Immature natural killer cell (primary cell): ENCODE results near the gene SPACA5B. TPM values are rescaled to one million over a fixed set of nuclear protein-coding genes. Genes with fewer than 3 reads are reported as not detected.
"Not testable (repeated sequence)": the region's sequence is repeated elsewhere in the genome, so short reads cannot be mapped to it uniquely, and the experiment has no call there.

Source experiments
- DNase-seq, 3 donors: peaks; one replicate each; pipeline ENCODE4 v3.0.0; 2022; ENCODE audit warnings: mixed read lengths in 1 of 3
- H3K27ac Mint-ChIP-seq, 6 donors: one replicate each; pipeline ENCODE4 v1.8.0; 2020; ENCODE audit warnings: mixed read lengths in 6 of 6, mild to moderate bottlenecking in 5 of 6, inconsistent platforms in 4 of 6, moderate library complexity in 3 of 6
- H3K27me3 Mint-ChIP-seq, 3 donors: one replicate each; pipeline ENCODE4 v1.8.0; 2020 to 2021; ENCODE audit warnings: low read depth in 3 of 3, mild to moderate bottlenecking in 3 of 3, mixed read lengths in 3 of 3, moderate library complexity in 3 of 3, inconsistent platforms in 1 of 3
- H3K36me3 Mint-ChIP-seq, 3 donors: one replicate each; pipeline ENCODE4 v1.8.0; 2020; ENCODE audit warnings: mixed read lengths in 3 of 3, inconsistent platforms in 2 of 3, mild to moderate bottlenecking in 2 of 3
- H3K4me1 Mint-ChIP-seq, 2 donors: one replicate each; pipeline ENCODE4 v1.8.0; 2020; ENCODE audit warnings: inconsistent platforms in 2 of 2, mild to moderate bottlenecking in 2 of 2, mixed read lengths in 2 of 2, moderate library complexity in 1 of 2
- H3K4me3 Mint-ChIP-seq, 5 donors: one replicate each; pipeline ENCODE4 v1.8.0; 2020; ENCODE audit warnings: mild to moderate bottlenecking in 5 of 5, mixed read lengths in 5 of 5, inconsistent platforms in 3 of 5, moderate library complexity in 3 of 5
- H3K9me3 Mint-ChIP-seq, 6 donors: one replicate each; pipeline ENCODE4 v1.8.0; 2020; ENCODE audit warnings: mild to moderate bottlenecking in 6 of 6, mixed read lengths in 6 of 6, inconsistent platforms in 4 of 6, moderate library complexity in 3 of 6
- polyA plus RNA-seq, 3 donors: library from polyadenylated mRNA; unstranded; fragments of 300-500 nt; fragmentation: Illumina TruSeq; gene quantifications; one replicate each; pipeline ENCODE4 v1.2.3, GENCODE V29; 2021

Gene SPACA5B
- polyA plus RNA-seq, 3 donors from 2014 or later, result not detected

- Mint-ChIP-seq H3K4me1 (no peaks in the 10 kb centered on the region), H3K4me3 (no peak overlapping the region), H3K27ac (no peak overlapping the region), H3K36me3 (no peaks in the 10 kb centered on the region), H3K9me3 (no peaks in the 10 kb centered on the region), H3K27me3 (peaks cover 2 to 8% (median 5%) of the 10 kb centered on the region in 3 donors)
- no peak for DNase-seq
These were observed 24.4 kb downstream of the SPACA5B start for GRCh38 chrX:48154796-48155195.

GRCh38 chrX:48156014-48156413 is 25.6 kb downstream of the SPACA5B start:
- H3K36me3 Mint-ChIP-seq, result no peaks in the 10 kb centered on the region
- no peaks in the 10 kb centered on the region for H3K4me1 Mint-ChIP-seq
- no peak for DNase-seq
- H3K27ac Mint-ChIP-seq, result no peak overlapping the region
- peaks cover 2 to 6% (median 5%) of the 10 kb centered on the region in 3 donors for H3K27me3 Mint-ChIP-seq
- H3K4me3 Mint-ChIP-seq, result no peak overlapping the region
- no peaks in the 10 kb centered on the region for H3K9me3 Mint-ChIP-seq

- Mint-ChIP-seq H3K27ac (no peak overlapping the region), H3K4me3 (no peak overlapping the region), H3K27me3 (peaks cover 2 to 6% (median 4%) of the 10 kb centered on the region in 3 donors), H3K4me1 (no peaks in the 10 kb centered on the region), H3K36me3 (no peaks in the 10 kb centered on the region), H3K9me3 (no peaks in the 10 kb centered on the region)
- DNase-seq, result no peak
These were observed 34.8 kb downstream of the SPACA5B start for GRCh38 chrX:48165241-48165640.

GRCh38 chrX:48166322-48166721 is 35.9 kb downstream of the SPACA5B start:
- H3K27me3 Mint-ChIP-seq, DNase-seq, H3K27ac Mint-ChIP-seq, H3K4me3 Mint-ChIP-seq, H3K4me1 Mint-ChIP-seq, H3K9me3 Mint-ChIP-seq, H3K36me3 Mint-ChIP-seq: not testable (repeated sequence)

GRCh38 chrX:48179691-48180090 is 49.3 kb downstream of the SPACA5B start:
- no peaks in the 10 kb centered on the region for H3K9me3 Mint-ChIP-seq
- no peak overlapping the region for H3K4me3 Mint-ChIP-seq
- no peak for DNase-seq
- peaks cover 2 to 8% (median 3%) of the 10 kb centered on the region in 3 donors for H3K27me3 Mint-ChIP-seq
- H3K27ac Mint-ChIP-seq, result no peak overlapping the region
- H3K36me3 Mint-ChIP-seq, result no peaks in the 10 kb centered on the region
- H3K4me1 Mint-ChIP-seq, result no peaks in the 10 kb centered on the region

GRCh38 chrX:48180811-48181210 is 50.4 kb downstream of the SPACA5B start:
- Mint-ChIP-seq H3K36me3 (no peaks in the 10 kb centered on the region), H3K4me3 (no peak overlapping the region), H3K4me1 (no peaks in the 10 kb centered on the region), H3K9me3 (no peaks in the 10 kb centered on the region), H3K27me3 (peaks cover 3 to 8% (median 3%) of the 10 kb centered on the region in 3 donors), H3K27ac (no peak overlapping the region)
- DNase-seq, result no peak

- DNase-seq, H3K4me3 Mint-ChIP-seq, H3K27ac Mint-ChIP-seq, H3K4me1 Mint-ChIP-seq, H3K36me3 Mint-ChIP-seq, H3K9me3 Mint-ChIP-seq: not testable (repeated sequence)
- peaks cover 3 to 10% (median 8%) of the 10 kb centered on the region in 3 donors for H3K27me3 Mint-ChIP-seq
These were observed 51.5 kb downstream of the SPACA5B start for GRCh38 chrX:48181882-48182281.

Other genes starting within 250 kb of the SPACA5B start
- 1 to 10 TPM in 2 of 3 donors, not detected in 1; 1.9 to 5.3 TPM for gene ZNF182, start 126.6 kb upstream of the SPACA5B start, polyA plus RNA-seq
- gene SPACA5, start 123.6 kb upstream of the SPACA5B start, polyA plus RNA-seq, result not detected
- 1 to 10 TPM; 1.1 to 2.2 (median 2.0) TPM for gene ZNF630, start 59.0 kb upstream of the SPACA5B start, polyA plus RNA-seq
- gene SSX5, start 66.2 kb downstream of the SPACA5B start, polyA plus RNA-seq, result not detected
- gene SSX1, start 124.8 kb downstream of the SPACA5B start, polyA plus RNA-seq, result not detected
- gene SSX3, start 226.1 kb downstream of the SPACA5B start, polyA plus RNA-seq, result not detected